Middle frontal gyrus (tissue), 1 donor: ENCODE measurements around the gene C15orf39.
"Not testable (repeated sequence)": the region's sequence is repeated elsewhere in the genome, so short reads cannot be mapped to it uniquely, and the experiment has no call there.

Experiments used
- DNase-seq: peaks from one replicate; pipeline ENCODE4 v3.0.0-alpha.2; 2015; ENCODE audit warnings: low spot score; ENCODE audit errors: extremely low spot score

C15orf39 gene

GRCh38 chr15:75201616-75202250, at the start of gene C15orf39:
TSS of gene C15orf39 (plus strand) at chr15:75201882. CDS start at chr15:75206049, 4,167 bp downstream.
- no peak for DNase-seq

- DNase-seq: no peak
Observed at GRCh38 chr15:75152382-75153079, 49.2 kb upstream of the C15orf39 start.

- no peak for DNase-seq
Observed at GRCh38 chr15:75153087-75153486, 48.6 kb upstream of the C15orf39 start.

- DNase-seq: no peak
Observed at GRCh38 chr15:75153565-75154276, 48.0 kb upstream of the C15orf39 start.

GRCh38 chr15:75154461-75155062, 47.1 kb upstream of the C15orf39 start:
- DNase-seq: no peak

GRCh38 chr15:75156326-75157215, 45.1 kb upstream of the C15orf39 start:
- no peak for DNase-seq

- DNase-seq: no peak
Observed at GRCh38 chr15:75158402-75158801, 43.3 kb upstream of the C15orf39 start.

GRCh38 chr15:75159244-75159643, 42.4 kb upstream of the C15orf39 start:
- no peak for DNase-seq

- DNase-seq: no peak
Observed at GRCh38 chr15:75161106-75161916, 40.4 kb upstream of the C15orf39 start.

GRCh38 chr15:75161917-75162414, 39.7 kb upstream of the C15orf39 start:
- DNase-seq: no peak

- no peak for DNase-seq
Observed at GRCh38 chr15:75163150-75163564, 38.5 kb upstream of the C15orf39 start.

- DNase-seq: no peak
Observed at GRCh38 chr15:75164625-75165350, 36.9 kb upstream of the C15orf39 start.

GRCh38 chr15:75166489-75167063, 35.1 kb upstream of the C15orf39 start:
- DNase-seq: not testable (repeated sequence)

GRCh38 chr15:75167588-75168350, 33.9 kb upstream of the C15orf39 start:
- no peak for DNase-seq

GRCh38 chr15:75168374-75168773, 33.3 kb upstream of the C15orf39 start:
- DNase-seq: no peak

GRCh38 chr15:75170203-75170602, 31.5 kb upstream of the C15orf39 start:
- DNase-seq: no peak

GRCh38 chr15:75170711-75171341, 30.9 kb upstream of the C15orf39 start:
- no peak for DNase-seq

GRCh38 chr15:75171408-75171807, 30.3 kb upstream of the C15orf39 start:
- DNase-seq: no peak
